Small intestine (tissue), 7 donors: ENCODE data around the gene ARHGEF16. TPM values are rescaled to one million over a fixed set of nuclear protein-coding genes. Genes with fewer than 3 reads are reported as not detected.

Experiments used
- DNase-seq, 2 donors: peaks; one replicate each; pipeline versions ENCODE4 v3.0.0 to v3.0.0-alpha.2; 2013
- FAIRE-seq: peaks from 2 replicates; lab custom pipeline; 2012; peaks lifted over from hg19 to GRCh38; lab: Jason Lieb, UNC
- H3K27ac ChIP-seq, 3 donors: one replicate each; pipeline ENCODE4 v1.5.1; 2013; ENCODE audit warnings: low read length in 2 of 3, mild to moderate bottlenecking in 2 of 3, control low read depth in 1 of 3, inconsistent platforms in 1 of 3, low read depth in 1 of 3, moderate library complexity in 1 of 3
- H3K27me3 ChIP-seq, 3 donors: one replicate each; pipeline ENCODE4 v1.6.1; 2013; ENCODE audit warnings: low read length in 3 of 3, inconsistent platforms in 1 of 3; ENCODE audit not compliant: control insufficient read depth in 3 of 3, insufficient read depth in 3 of 3
- H3K36me3 ChIP-seq, 3 donors: one replicate each; pipeline ENCODE4 v1.6.1; 2013; ENCODE audit warnings: low read length in 3 of 3, inconsistent platforms in 1 of 3, low read depth in 1 of 3, mild to moderate bottlenecking in 1 of 3, moderate library complexity in 1 of 3; ENCODE audit not compliant: control insufficient read depth in 3 of 3, insufficient read depth in 2 of 3
- H3K4me1 ChIP-seq, 3 donors: one replicate each; pipeline ENCODE4 v1.6.1; 2013; ENCODE audit warnings: low read length in 2 of 3, inconsistent platforms in 1 of 3, low read depth in 1 of 3, mild to moderate bottlenecking in 1 of 3, moderate library complexity in 1 of 3; ENCODE audit not compliant: control insufficient read depth in 3 of 3, insufficient read depth in 2 of 3
- H3K4me3 ChIP-seq, 3 donors: one replicate each; pipeline ENCODE4 v1.5.1; 2013; ENCODE audit warnings: low read length in 3 of 3, control low read depth in 1 of 3, inconsistent platforms in 1 of 3, low read depth in 1 of 3, mild to moderate bottlenecking in 1 of 3, moderate library complexity in 1 of 3
- H3K9me3 ChIP-seq, 2 donors: one replicate each; pipeline ENCODE4 v1.6.1; 2013; ENCODE audit warnings: low read depth in 1 of 2, low read length in 1 of 2; ENCODE audit not compliant: control insufficient read depth in 2 of 2, insufficient read depth in 1 of 2
- WGBS, 3 donors: extraction: QIAGEN DNeasy Blood & Tissue Kit; methylation state at CpG; one replicate each; pipeline ENCODE4 v1.1.7; 2013; 5-methylcytosine and 5-hydroxymethylcytosine counted together
- polyA plus RNA-seq, 4 donors: library from polyadenylated mRNA; stranded (reverse) in 3 of 4; unstranded in 1 of 4; fragments of 200-250 nt in 3 of 4; fragments of 120-200 nt in 1 of 4; gene quantifications; one replicate each; pipeline versions ENCODE4 v1.2.1 to v1.2.3, GENCODE V29; 2013
- donor health status: healthy with polysubstance abuse.
- donor health status: control.
- donor health status: control.
- donor health status: Bipolar disorder and iron deficiency.
- donor health status: healthy.

ARHGEF16 gene
- polyA plus RNA-seq, 4 donors: 31.0 to 121 (median 83.7) TPM

DNA sequence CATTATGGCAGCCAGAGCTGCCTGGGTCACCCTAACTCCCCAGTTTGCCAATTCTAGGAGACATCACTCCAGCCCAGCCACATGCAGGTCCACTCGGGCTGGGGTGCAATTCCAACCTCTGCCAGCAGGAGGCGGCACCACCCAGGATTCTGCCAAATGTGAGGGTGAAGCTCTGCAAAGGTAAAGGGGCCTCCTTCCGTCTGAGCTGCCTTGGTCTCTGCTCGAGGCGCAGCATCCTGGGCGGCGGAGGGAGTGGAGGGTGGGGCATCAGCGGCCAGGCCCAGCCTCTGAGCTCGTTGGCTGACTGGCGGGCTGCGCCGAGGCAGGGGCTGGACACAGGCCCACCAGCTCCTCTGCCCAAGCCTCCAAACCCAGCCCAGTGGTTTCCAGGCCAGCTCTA is 63.8 kb downstream of the ARHGEF16 start:
- no peak for FAIRE-seq
- no peak overlapping the region for H3K4me3 ChIP-seq
- WGBS, 3 donors: 90 to 95% (median 91%) methylated on average over 12 of the region's 12 CpGs
- no peaks in the 10 kb centered on the region for H3K9me3 ChIP-seq
- DNase-seq: no peak
- H3K27me3 ChIP-seq: no peaks in the 10 kb centered on the region
- H3K27ac ChIP-seq: no peak overlapping the region
- H3K36me3 ChIP-seq: no peaks in the 10 kb centered on the region
- H3K4me1 ChIP-seq: no peaks in the 10 kb centered on the region

DNA sequence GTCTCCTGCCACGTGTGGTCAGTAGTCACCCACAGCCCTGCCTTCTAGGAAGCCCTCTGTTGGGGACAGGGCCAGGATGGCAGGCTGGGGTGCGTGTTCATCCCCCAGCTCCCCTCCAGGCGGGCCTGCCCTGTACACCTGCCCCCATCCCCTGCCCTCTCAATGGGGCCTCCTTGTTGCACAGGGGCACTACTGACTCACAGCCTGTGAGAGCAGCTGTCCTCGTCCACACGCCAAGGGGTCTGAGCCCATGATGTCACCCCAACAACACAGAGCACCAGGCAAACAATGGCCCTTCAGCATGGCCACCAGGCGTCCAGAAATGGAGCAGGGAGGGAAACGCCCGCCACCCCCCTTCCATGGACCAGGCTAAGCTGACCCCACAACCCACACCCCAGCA is 64.3 kb downstream of the ARHGEF16 start:
- no peak for FAIRE-seq

DNA sequence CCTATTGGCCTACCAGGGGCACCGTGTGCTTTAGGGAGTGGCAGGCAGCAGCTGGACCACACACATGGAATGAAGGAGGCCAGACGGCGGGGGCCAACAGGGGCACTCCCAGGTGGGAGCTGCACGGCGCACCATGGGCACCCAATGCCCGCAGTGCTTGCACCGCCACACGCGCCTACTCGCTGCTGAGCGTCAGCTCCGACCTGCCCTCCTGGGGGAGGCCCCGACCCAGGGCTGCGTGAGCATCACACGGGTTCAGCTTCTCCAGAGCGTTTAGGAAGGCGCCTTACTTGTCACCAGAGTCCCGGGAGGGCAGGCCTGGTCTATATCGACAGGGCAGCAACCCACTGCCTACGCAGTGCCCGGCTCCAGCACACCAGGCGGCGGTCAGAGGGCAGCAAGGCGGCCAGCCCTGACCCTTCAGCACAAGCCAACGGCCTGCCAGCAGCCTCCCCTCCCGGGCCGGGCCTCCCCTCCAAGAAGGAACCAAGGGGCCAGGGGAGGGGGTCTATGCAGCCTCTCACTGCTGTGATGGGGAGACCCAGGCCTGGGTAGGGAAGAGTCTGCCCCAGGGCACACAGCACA is 64.9 kb downstream of the ARHGEF16 start:
- H3K9me3 ChIP-seq: no peaks in the 10 kb centered on the region
- no peaks in the 10 kb centered on the region for H3K4me1 ChIP-seq
- no peak overlapping the region for H3K27ac ChIP-seq
- 90 to 93% (median 92%) methylated on average over 27 of the region's 27 CpGs for WGBS, 3 donors
- no peak for FAIRE-seq
- no peak for DNase-seq
- H3K4me3 ChIP-seq: no peak overlapping the region
- no peaks in the 10 kb centered on the region for H3K27me3 ChIP-seq
- no peaks in the 10 kb centered on the region for H3K36me3 ChIP-seq

More for the DNA sequence above, 64.3 kb downstream of the ARHGEF16 start:
- WGBS, 3 donors: 92 to 94% (median 92%) methylated on average over 5 to 8 of the region's 8 CpGs
- Histone ChIP-seq H3K27ac (no peak overlapping the region), H3K9me3 (no peaks in the 10 kb centered on the region), H3K27me3 (no peaks in the 10 kb centered on the region), H3K36me3 (no peaks in the 10 kb centered on the region), H3K4me3 (no peak overlapping the region), H3K4me1 (no peaks in the 10 kb centered on the region)
- no peak for DNase-seq

- no peak for FAIRE-seq
- Histone ChIP-seq H3K27me3 (no peaks in the 10 kb centered on the region), H3K36me3 (no peaks in the 10 kb centered on the region), H3K9me3 (no peaks in the 10 kb centered on the region), H3K27ac (no peak overlapping the region), H3K4me1 (no peaks in the 10 kb centered on the region), H3K4me3 (no peak overlapping the region)
- no peak for DNase-seq
- whole genome bisulfite sequencing, 3 donors: 79 to 89% (median 85%) methylated on average over 20 to 24 of the region's 24 CpGs
Measured at GRCh38 chr1:3520419-3521378, 66.2 kb downstream of the ARHGEF16 start.

DNA sequence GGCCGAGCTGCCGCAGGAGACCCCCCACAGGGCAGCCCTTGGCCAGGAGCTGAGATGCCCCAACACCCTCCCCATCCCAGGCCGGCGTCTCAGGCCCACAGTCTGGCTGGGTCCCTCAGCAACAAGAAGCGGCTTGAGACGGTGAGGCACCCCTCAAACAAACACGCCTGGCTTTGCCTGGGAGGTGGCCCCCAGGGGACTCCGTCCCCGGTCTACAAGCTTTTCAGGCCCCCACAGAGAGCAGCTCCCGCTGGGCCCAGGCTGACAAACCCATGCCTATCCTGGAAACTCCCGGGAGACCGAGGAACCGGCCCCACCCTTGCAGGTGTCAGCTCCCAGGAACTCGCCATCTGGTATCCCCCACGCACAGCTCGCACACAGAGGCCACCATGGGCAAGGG is 67.0 kb downstream of the ARHGEF16 start:
- Histone ChIP-seq H3K9me3 (no peaks in the 10 kb centered on the region), H3K27ac (no peak overlapping the region), H3K27me3 (no peaks in the 10 kb centered on the region), H3K36me3 (no peaks in the 10 kb centered on the region), H3K4me3 (no peak overlapping the region), H3K4me1 (no peaks in the 10 kb centered on the region)
- DNase-seq (no peak), FAIRE-seq (no peak)
- WGBS, 3 donors: 75 to 86% (median 85%) methylated on average over 14 to 16 of the region's 16 CpGs

- Histone ChIP-seq H3K36me3 (no peaks in the 10 kb centered on the region), H3K27me3 (no peaks in the 10 kb centered on the region), H3K4me3 (no peak overlapping the region), H3K9me3 (no peaks in the 10 kb centered on the region), H3K4me1 (no peaks in the 10 kb centered on the region), H3K27ac (no peak overlapping the region)
- WGBS, 3 donors: 87 to 94% (median 93%) methylated on average over 12 to 13 of the region's 13 CpGs
- DNase-seq: no peak
- FAIRE-seq: no peak
Measured at GRCh38 chr1:3522112-3522511, 67.6 kb downstream of the ARHGEF16 start.

- Histone ChIP-seq H3K4me3 (no peak overlapping the region), H3K9me3 (no peaks in the 10 kb centered on the region), H3K27ac (no peak overlapping the region), H3K27me3 (no peaks in the 10 kb centered on the region), H3K4me1 (no peaks in the 10 kb centered on the region), H3K36me3 (no peaks in the 10 kb centered on the region)
- WGBS, 3 donors: 77 to 86% (median 83%) methylated on average over 14 to 19 of the region's 19 CpGs
- FAIRE-seq: no peak
- no peak for DNase-seq
Measured at GRCh38 chr1:3522564-3523265, 68.2 kb downstream of the ARHGEF16 start.

DNA sequence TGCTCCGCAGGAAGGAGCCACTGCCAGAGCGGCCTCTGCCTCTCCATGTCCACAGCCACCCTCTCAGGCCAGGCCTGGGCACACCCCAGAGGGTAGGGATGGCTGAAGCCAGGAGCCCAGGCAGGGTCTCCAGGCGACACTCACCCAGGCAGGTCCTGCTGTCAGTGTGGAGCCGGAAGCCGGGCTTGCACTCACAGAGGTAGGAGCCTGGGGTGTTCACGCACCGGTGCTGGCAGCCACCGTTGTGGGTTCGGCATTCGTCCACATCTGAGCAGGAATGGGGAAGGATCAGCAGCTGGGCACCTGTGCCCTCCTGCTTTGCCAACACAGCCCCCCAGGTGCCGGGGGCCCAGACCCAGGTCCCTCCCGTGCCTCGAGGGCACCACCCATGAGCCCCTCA is 69.5 kb downstream of the ARHGEF16 start:
- DNase-seq (no peak), FAIRE-seq (no peak)
- H3K27me3 ChIP-seq: no peaks in the 10 kb centered on the region
- H3K4me3 ChIP-seq: no peak overlapping the region
- 87 to 93% (median 89%) methylated on average over 12 to 13 of the region's 13 CpGs for WGBS, 3 donors
- H3K4me1 ChIP-seq: no peaks in the 10 kb centered on the region
- H3K36me3 ChIP-seq: no peaks in the 10 kb centered on the region
- H3K9me3 ChIP-seq: no peaks in the 10 kb centered on the region
- no peak overlapping the region for H3K27ac ChIP-seq
